Measurements from ENCODE around the gene CACUL1.

- TF ChIP-seq CTCF (conservative IDR thresholded peaks at IDR 0.05) (no peak), EZH2 (IDR thresholded peaks at IDR 0.05; ENCODE audit: low read depth) (no peak)
These were observed 92.3 kb downstream of the CACUL1 start for GRCh38 chr10:118662228-118663035.

Measured in PC-9 (cell line).